D721Med (cell line): ENCODE measurements around the gene MGST1.

Experiments used
- DNase-seq: peaks from one replicate; pipeline ENCODE4 v3.0.0; 2011; ENCODE audit warnings: low spot score; ENCODE audit not compliant: insufficient read length
- FAIRE-seq: peaks from 2 replicates; lab custom pipeline; 2011; peaks lifted over from hg19 to GRCh38; lab: Jason Lieb, UNC
- CTCF ChIP-seq: IDR thresholded peaks from 2 replicates; pipeline ENCODE4 v1.5.1; 2012; ENCODE audit warnings: mild to moderate bottlenecking, control low read depth; ENCODE audit not compliant: insufficient read depth; ENCODE audit errors: missing control alignments

The MGST1 gene

GRCh38 chr12:16310934-16311333 lies 36.5 kb upstream of the MGST1 start:
- no peak for TF ChIP-seq CTCF
- FAIRE-seq (no peak), DNase-seq (no peak)

- DNase-seq (no peak), FAIRE-seq (no peak)
Measured at GRCh38 chr12:16323010-16323409, 24.4 kb upstream of the MGST1 start.

GRCh38 chr12:16323638-16324037 lies 23.8 kb upstream of the MGST1 start:
- FAIRE-seq = no peak
- TF ChIP-seq CTCF = no peak
- DNase-seq = no peak

More at GRCh38 chr12:16323010-16323409, 24.4 kb upstream of the MGST1 start:
- no peak for TF ChIP-seq CTCF

GRCh38 chr12:16324272-16324671 lies 23.2 kb upstream of the MGST1 start:
- DNase-seq = no peak
- FAIRE-seq = no peak
- TF ChIP-seq CTCF = no peak

GRCh38 chr12:16324772-16325171 lies 22.7 kb upstream of the MGST1 start:
- FAIRE-seq = no peak
- no peak for TF ChIP-seq CTCF
- no peak for DNase-seq

GRCh38 chr12:16325426-16325825 lies 22.0 kb upstream of the MGST1 start:
- no peak for TF ChIP-seq CTCF
- DNase-seq (no peak), FAIRE-seq (no peak)

- no peak for DNase-seq
- TF ChIP-seq CTCF = no peak
- no peak for FAIRE-seq
Measured at GRCh38 chr12:16327963-16328362, 19.5 kb upstream of the MGST1 start.
